Activated naive CD8-positive, alpha-beta T cell treated with anti-CD3 and anti-CD28 coated beads, Interleukin-2, amount 50 U/mL, for 24 hours (primary cell): ENCODE results near the gene NALCN.

ENCODE experiments used
- ATAC-seq: fragments of 150-1000 bp; cut with Tn5 transposase; one replicate; pipeline ENCODE4 v1.10.0; 2021
- DNase-seq: peaks from one replicate; pipeline ENCODE4 v3.0.0; 2021
- H3K27ac Mint-ChIP-seq: one replicate; pipeline ENCODE4 v1.8.0; 2021; ENCODE audit warnings: mild to moderate bottlenecking, mixed read lengths
- H3K27me3 Mint-ChIP-seq: one replicate; pipeline ENCODE4 v1.8.0; 2021; ENCODE audit warnings: mixed read lengths
- H3K36me3 Mint-ChIP-seq: one replicate; pipeline ENCODE4 v1.8.0; 2021; ENCODE audit warnings: low read depth, mixed read lengths
- H3K4me1 Mint-ChIP-seq: one replicate; pipeline ENCODE4 v1.8.0; 2021; ENCODE audit warnings: mixed read lengths
- H3K4me3 Mint-ChIP-seq: one replicate; pipeline ENCODE4 v1.8.0; 2021; ENCODE audit warnings: mild to moderate bottlenecking, moderate library complexity, mixed read lengths
- H3K9me3 Mint-ChIP-seq: one replicate; pipeline ENCODE4 v1.8.0; 2021; ENCODE audit warnings: mixed read lengths

NALCN gene

GRCh38 chr13:101397742-101398141, 18.6 kb downstream of the NALCN start:
- Mint-ChIP-seq H3K36me3 (no peaks in the 10 kb centered on the region), H3K9me3 (no peaks in the 10 kb centered on the region), H3K27ac (no peak overlapping the region), H3K4me3 (no peak overlapping the region), H3K4me1 (no peaks in the 10 kb centered on the region), H3K27me3 (no peaks in the 10 kb centered on the region)
- ATAC-seq (no peak), DNase-seq (no peak)

DNA sequence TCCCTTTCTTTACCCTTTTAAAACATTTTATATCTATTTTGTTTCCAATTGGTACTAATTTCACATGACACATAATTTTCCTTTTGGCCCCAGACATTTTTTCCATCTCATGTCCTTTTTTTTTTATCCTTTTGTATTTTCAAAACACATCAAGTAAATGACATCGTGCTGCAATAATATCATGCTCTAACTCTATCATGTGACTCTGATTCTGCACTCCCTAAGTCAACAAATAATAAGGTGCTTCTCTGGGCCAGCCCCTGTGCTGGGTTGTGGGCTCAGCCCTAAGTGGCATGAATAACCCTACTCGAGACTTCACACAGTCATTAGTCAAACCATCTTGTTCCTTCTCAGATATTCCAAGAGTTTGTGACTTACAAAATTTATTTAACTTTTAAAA, 21.7 kb downstream of the NALCN start:
- no peak for DNase-seq
- Mint-ChIP-seq H3K36me3 (no peaks in the 10 kb centered on the region), H3K27me3 (peaks cover 3% of the 10 kb centered on the region), H3K27ac (no peak overlapping the region), H3K4me3 (no peak overlapping the region), H3K9me3 (no peaks in the 10 kb centered on the region), H3K4me1 (no peaks in the 10 kb centered on the region)
- no peak for ATAC-seq

DNA sequence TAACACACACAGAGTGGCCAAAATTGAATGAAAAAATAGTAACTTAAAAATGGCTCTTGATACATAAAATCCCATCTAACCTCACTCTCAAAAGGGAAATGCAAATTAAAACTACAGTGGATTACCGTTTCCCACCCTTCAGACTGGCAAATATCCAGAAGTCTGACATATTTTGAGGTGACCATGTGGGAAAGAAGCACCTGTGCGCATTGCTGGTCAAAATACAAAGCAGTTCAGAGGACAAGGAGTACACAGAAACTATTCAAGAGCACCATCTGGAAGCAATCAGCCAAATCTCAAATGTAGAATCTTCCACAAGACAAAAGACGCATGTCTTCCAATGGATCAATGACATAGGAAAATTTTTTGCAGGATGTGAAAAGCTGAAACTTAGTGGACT, 23.2 kb downstream of the NALCN start:
- DNase-seq (no peak), ATAC-seq (no peak)
- Mint-ChIP-seq H3K4me1 (no peaks in the 10 kb centered on the region), H3K27ac (no peak overlapping the region), H3K27me3 (peaks cover 3% of the 10 kb centered on the region), H3K36me3 (no peaks in the 10 kb centered on the region), H3K4me3 (no peak overlapping the region), H3K9me3 (no peaks in the 10 kb centered on the region)

- ATAC-seq (no peak), DNase-seq (no peak)
Observed at GRCh38 chr13:101390461-101390860, 25.8 kb downstream of the NALCN start.

GRCh38 chr13:101384929-101385328, 31.4 kb downstream of the NALCN start:
- Mint-ChIP-seq H3K27ac (no peak overlapping the region), H3K36me3 (no peaks in the 10 kb centered on the region), H3K27me3 (no peaks in the 10 kb centered on the region), H3K9me3 (no peaks in the 10 kb centered on the region), H3K4me1 (no peaks in the 10 kb centered on the region), H3K4me3 (no peak overlapping the region)
- DNase-seq, result no peak
- no peak for ATAC-seq

More at GRCh38 chr13:101390461-101390860, 25.8 kb downstream of the NALCN start:
- Mint-ChIP-seq H3K9me3 (no peaks in the 10 kb centered on the region), H3K4me1 (no peaks in the 10 kb centered on the region), H3K4me3 (no peak overlapping the region), H3K27ac (no peak overlapping the region), H3K27me3 (peaks cover 3% of the 10 kb centered on the region), H3K36me3 (no peaks in the 10 kb centered on the region)

DNA sequence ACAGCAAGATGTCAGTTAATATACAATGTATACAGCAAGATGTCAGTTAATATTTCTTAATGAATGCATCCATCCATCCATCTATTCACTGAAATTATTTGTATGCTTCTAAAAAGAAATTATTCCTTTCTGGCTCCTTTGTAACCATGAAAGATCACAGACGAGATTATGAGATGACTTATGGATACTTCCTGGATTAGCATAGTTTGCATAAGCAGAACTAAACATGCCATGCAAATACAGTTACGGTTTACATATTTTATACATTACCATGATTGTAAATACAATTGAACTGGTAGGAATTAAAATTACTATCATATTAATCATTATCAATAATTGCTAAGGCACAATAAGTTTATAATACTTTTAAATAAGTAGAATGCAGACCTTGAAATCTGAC, 32.7 kb downstream of the NALCN start:
- no peak for DNase-seq
- Mint-ChIP-seq H3K9me3 (no peaks in the 10 kb centered on the region), H3K27me3 (no peaks in the 10 kb centered on the region), H3K4me1 (no peaks in the 10 kb centered on the region), H3K4me3 (no peak overlapping the region), H3K27ac (no peak overlapping the region), H3K36me3 (no peaks in the 10 kb centered on the region)
- no peak for ATAC-seq

GRCh38 chr13:101382701-101383100, 33.6 kb downstream of the NALCN start:
- Mint-ChIP-seq H3K27ac (no peak overlapping the region), H3K4me1 (no peaks in the 10 kb centered on the region), H3K27me3 (no peaks in the 10 kb centered on the region), H3K4me3 (no peak overlapping the region), H3K9me3 (no peaks in the 10 kb centered on the region), H3K36me3 (no peaks in the 10 kb centered on the region)
- no peak for ATAC-seq
- DNase-seq, result no peak

- ATAC-seq, result no peak
Observed at GRCh38 chr13:101382086-101382485, 34.2 kb downstream of the NALCN start.

DNA sequence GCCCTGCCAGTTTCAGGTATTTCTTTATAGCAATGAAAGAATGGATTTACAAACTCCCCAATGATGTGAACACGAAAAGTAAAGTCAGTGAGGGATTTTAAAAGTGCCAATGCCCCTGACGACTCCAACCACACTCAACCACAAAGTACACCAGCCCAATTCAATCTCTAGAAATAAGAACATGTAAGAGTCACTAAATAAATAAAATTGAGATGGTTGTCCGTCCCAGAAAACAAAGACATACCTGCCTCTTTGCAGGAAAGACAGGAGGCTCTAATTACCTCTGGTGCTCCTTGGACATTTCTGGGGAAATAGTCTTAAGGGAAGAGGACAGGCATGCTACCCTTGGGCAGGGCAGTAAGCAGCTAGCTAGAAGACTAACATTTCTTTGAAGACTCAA, 55.8 kb downstream of the NALCN start:
- Mint-ChIP-seq H3K36me3 (no peaks in the 10 kb centered on the region), H3K4me1 (no peaks in the 10 kb centered on the region), H3K27me3 (no peaks in the 10 kb centered on the region), H3K27ac (no peak overlapping the region), H3K9me3 (peaks cover 6% of the 10 kb centered on the region), H3K4me3 (no peak overlapping the region)
- ATAC-seq (no peak), DNase-seq (no peak)

More at GRCh38 chr13:101382086-101382485, 34.2 kb downstream of the NALCN start:
- H3K27ac Mint-ChIP-seq, result no peak overlapping the region
- H3K9me3 Mint-ChIP-seq, result no peaks in the 10 kb centered on the region
- no peak overlapping the region for H3K4me3 Mint-ChIP-seq
- H3K27me3 Mint-ChIP-seq, result no peaks in the 10 kb centered on the region
- H3K36me3 Mint-ChIP-seq, result no peaks in the 10 kb centered on the region
- no peaks in the 10 kb centered on the region for H3K4me1 Mint-ChIP-seq
- no peak for DNase-seq

DNA sequence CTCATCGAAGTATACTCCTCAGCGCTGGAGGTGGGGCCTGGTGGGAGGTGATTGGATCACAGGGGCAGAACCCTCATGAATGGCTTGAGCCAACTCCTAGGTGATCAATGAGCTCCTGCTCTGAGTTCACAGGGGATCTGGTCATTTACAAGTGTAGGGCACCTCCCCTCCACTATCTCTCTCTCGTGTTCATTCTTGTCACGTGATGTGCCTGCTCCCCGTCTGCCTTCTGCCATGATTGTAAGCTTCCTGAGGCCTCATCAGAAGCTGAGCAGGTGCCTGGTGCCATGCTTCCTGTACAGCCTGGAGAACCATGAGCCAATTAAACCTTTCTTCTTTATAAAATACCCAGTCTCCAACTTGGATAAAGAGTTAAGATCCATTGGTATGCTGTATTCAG, 61.4 kb downstream of the NALCN start:
- ATAC-seq, result no peak
- H3K9me3 Mint-ChIP-seq, result peaks cover 12% of the 10 kb centered on the region
- no peaks in the 10 kb centered on the region for H3K36me3 Mint-ChIP-seq
- DNase-seq, result no peak
- H3K27me3 Mint-ChIP-seq, result peaks cover 2% of the 10 kb centered on the region
- no peaks in the 10 kb centered on the region for H3K4me1 Mint-ChIP-seq
- H3K27ac Mint-ChIP-seq, result no peak overlapping the region
- no peak overlapping the region for H3K4me3 Mint-ChIP-seq

DNA sequence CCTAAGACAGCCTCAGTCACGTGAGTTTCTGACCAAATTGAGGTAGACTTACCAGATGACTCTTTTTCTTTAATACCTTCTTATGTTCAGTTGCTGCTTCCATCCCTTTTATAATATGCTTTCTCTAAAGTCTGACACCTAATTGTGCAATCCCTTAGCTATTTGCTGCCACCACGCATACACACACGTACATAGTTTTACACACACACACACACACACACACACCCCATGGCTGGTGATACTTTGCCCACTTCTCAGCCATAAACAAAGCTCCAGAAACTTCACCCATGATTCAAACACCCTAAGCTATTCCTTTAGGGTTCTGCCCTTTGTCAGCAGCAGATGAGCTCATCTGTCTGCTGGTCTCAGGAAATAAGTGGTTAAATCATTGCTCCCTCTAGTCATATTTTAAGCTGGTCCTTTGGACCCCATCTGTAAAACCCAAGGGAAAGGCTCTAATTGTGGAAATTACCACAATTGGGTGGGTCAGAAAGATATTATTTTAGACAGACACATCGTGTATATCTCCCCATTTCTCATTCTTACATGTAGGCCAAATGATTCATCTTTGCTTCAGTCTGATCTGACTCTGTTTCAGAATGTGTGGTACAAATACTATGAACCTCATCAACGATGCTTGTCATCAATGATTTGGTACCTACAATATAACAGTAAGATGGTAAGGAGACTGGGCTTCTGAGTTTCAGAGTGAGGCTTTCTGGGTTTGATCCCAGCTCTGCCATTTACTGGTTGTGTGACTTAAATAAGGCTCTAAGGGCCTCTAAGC, 69.2 kb downstream of the NALCN start:
- peaks cover under 1% of the 10 kb centered on the region for H3K27me3 Mint-ChIP-seq
- H3K9me3 Mint-ChIP-seq, result no peaks in the 10 kb centered on the region
- no peak overlapping the region for H3K4me3 Mint-ChIP-seq
- no peak overlapping the region for H3K27ac Mint-ChIP-seq
- ATAC-seq (no peak), DNase-seq (no peak)
- H3K36me3 Mint-ChIP-seq, result no peaks in the 10 kb centered on the region
- H3K4me1 Mint-ChIP-seq, result no peaks in the 10 kb centered on the region

GRCh38 chr13:101346161-101346560, 70.1 kb downstream of the NALCN start:
- no peaks in the 10 kb centered on the region for H3K4me1 Mint-ChIP-seq
- no peaks in the 10 kb centered on the region for H3K9me3 Mint-ChIP-seq
- H3K27me3 Mint-ChIP-seq, result no peaks in the 10 kb centered on the region
- H3K27ac Mint-ChIP-seq, result no peak overlapping the region
- H3K36me3 Mint-ChIP-seq, result no peaks in the 10 kb centered on the region
- ATAC-seq (no peak), DNase-seq (no peak)
- no peak overlapping the region for H3K4me3 Mint-ChIP-seq

DNA sequence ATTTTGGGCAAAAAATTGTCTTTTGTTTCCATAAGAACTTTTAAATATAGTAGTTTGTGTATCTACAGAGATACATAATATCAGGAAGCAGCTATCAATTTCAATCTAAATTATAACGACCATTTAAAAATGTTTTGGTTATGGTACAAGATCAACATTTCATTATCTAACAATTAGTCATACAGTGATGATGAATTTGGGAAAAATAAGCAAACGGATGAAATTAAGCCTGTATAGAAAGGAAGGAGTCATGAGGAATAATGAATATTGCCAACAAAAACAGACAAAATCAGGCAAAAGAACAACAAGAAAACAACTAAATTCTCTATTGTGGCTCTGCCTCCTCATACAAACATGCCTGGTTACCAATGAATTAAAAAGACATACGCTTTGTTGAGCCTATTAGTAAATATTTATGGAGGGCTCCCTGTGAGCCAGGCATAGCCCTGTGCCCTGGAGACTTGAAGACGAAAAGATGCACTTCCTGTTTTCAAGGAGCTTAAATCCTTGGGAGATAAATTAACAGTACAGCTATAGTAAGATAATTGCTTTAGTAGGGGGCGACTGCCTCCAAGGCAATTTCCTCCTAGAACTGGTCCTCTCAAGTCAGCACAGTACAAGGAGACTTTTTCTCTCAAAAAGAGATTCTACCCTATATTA, 73.0 kb downstream of the NALCN start:
- H3K9me3 Mint-ChIP-seq, result no peaks in the 10 kb centered on the region
- H3K4me1 Mint-ChIP-seq, result no peaks in the 10 kb centered on the region
- no peak overlapping the region for H3K27ac Mint-ChIP-seq
- no peak overlapping the region for H3K4me3 Mint-ChIP-seq
- no peaks in the 10 kb centered on the region for H3K27me3 Mint-ChIP-seq
- ATAC-seq, result no peak
- DNase-seq, result no peak
- H3K36me3 Mint-ChIP-seq, result no peaks in the 10 kb centered on the region

- no peaks in the 10 kb centered on the region for H3K4me1 Mint-ChIP-seq
- H3K9me3 Mint-ChIP-seq, result no peaks in the 10 kb centered on the region
- DNase-seq (no peak), ATAC-seq (no peak)
- no peak overlapping the region for H3K4me3 Mint-ChIP-seq
- no peaks in the 10 kb centered on the region for H3K27me3 Mint-ChIP-seq
- H3K27ac Mint-ChIP-seq, result no peak overlapping the region
- no peaks in the 10 kb centered on the region for H3K36me3 Mint-ChIP-seq
Observed at GRCh38 chr13:101341464-101341863, 74.8 kb downstream of the NALCN start.

GRCh38 chr13:101339202-101339601, 77.1 kb downstream of the NALCN start:
- no peaks in the 10 kb centered on the region for H3K27me3 Mint-ChIP-seq
- no peak overlapping the region for H3K27ac Mint-ChIP-seq

More at GRCh38 chr13:101339202-101339601, 77.1 kb downstream of the NALCN start:
- Mint-ChIP-seq H3K4me1 (no peaks in the 10 kb centered on the region), H3K9me3 (no peaks in the 10 kb centered on the region), H3K36me3 (no peaks in the 10 kb centered on the region), H3K4me3 (no peak overlapping the region)
- DNase-seq (no peak), ATAC-seq (no peak)
